ENCODE results near the gene PROM1. TPM values are rescaled to one million over a fixed set of nuclear protein-coding genes. Genes with fewer than 3 reads are reported as not detected.

PROM1 gene
- total RNA-seq, 1 donor from 2014 or later = 0.93 TPM

DNA sequence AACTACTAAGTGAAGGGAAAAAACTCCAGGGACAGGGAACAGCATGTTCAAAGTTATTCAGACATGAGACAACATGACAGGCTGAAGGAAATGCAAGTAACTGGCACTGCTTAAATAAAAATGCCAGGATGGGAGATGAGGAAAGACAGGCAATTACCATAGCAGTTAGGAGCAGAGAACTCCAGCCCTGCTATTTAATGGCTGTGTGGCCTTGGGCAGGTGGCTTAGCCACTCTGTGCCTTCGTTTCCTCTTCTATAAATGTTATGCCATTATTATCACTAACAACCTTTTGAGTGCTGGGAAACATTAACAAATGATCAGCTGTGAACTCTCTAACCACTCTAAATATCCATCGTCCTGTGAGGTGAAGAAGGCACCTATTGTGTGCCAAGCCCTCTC, 32.7 kb downstream of the PROM1 start:
- TF ChIP-seq, protein P1, sequence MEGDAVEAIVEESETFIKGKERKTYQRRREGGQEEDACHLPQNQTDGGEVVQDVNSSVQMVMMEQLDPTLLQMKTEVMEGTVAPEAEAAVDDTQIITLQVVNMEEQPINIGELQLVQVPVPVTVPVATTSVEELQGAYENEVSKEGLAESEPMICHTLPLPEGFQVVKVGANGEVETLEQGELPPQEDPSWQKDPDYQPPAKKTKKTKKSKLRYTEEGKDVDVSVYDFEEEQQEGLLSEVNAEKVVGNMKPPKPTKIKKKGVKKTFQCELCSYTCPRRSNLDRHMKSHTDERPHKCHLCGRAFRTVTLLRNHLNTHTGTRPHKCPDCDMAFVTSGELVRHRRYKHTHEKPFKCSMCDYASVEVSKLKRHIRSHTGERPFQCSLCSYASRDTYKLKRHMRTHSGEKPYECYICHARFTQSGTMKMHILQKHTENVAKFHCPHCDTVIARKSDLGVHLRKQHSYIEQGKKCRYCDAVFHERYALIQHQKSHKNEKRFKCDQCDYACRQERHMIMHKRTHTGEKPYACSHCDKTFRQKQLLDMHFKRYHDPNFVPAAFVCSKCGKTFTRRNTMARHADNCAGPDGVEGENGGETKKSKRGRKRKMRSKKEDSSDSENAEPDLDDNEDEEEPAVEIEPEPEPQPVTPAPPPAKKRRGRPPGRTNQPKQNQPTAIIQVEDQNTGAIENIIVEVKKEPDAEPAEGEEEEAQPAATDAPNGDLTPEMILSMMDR (IDR thresholded peaks at IDR 0.05) = no peak
- Histone ChIP-seq H3K27me3 (peaks cover 9% of the 10 kb centered on the region), H3K4me3 (no peak overlapping the region), H3K4me1 (no peaks in the 10 kb centered on the region), H3K27ac (no peak overlapping the region), H3K9me3 (no peaks in the 10 kb centered on the region), H3K36me3 (no peaks in the 10 kb centered on the region)
- DNase-seq (no peak), ATAC-seq (no peak)
- intact Hi-C loops (cut with DNase I) = no loop called here

GRCh38 chr4:16050669-16051068, 33.2 kb downstream of the PROM1 start:
- H3K36me3 ChIP-seq = no peaks in the 10 kb centered on the region
- TF ChIP-seq, protein P1 (IDR thresholded peaks at IDR 0.05) = no peak
- H3K4me1 ChIP-seq = no peaks in the 10 kb centered on the region
- H3K27me3 ChIP-seq = peaks cover 9% of the 10 kb centered on the region
- ATAC-seq (no peak), DNase-seq (no peak)
- H3K4me3 ChIP-seq = no peak overlapping the region
- intact Hi-C loops (cut with DNase I) = no loop called here
- H3K9me3 ChIP-seq = no peaks in the 10 kb centered on the region
- H3K27ac ChIP-seq = no peak overlapping the region

DNA sequence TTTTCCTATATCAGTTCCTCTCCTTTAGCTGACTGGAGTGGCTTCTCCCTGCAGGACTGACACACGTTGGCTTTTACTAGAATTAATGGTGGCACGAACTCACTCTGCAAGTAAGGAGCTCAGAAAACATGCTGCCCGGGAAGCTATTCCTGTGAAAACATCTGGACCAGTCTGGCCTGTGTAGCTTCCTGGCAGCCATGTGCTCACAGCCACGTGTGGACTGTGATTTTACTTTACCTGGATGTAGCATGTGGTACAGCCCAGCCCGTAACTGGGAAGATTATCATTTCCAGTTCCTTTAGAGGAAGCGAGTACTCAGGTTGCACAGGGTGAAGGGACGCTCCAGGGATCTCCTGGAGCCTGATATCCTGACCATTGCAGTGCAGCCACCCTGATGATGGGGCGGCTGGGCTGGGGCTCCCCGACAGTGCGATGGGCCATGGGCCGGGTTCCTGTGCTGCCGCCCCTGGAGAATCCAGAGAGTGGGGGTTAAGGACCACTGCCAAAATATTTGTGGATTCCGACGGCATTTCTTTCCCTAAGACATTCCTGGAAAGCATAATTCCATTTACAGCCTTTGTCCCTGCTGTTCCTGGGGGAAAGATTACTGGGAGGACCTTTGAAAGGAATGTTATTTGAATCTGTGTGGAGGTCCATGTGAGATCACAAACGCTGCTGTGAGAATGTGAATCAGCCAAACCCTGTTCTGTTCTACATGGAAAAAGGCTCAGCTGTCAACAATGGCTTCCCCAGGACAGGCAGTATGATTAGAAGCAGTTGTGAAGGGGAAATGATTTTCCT, 35.0 kb downstream of the PROM1 start:
- TF ChIP-seq, protein P1 (IDR thresholded peaks at IDR 0.05) = no peak
- intact Hi-C loops (cut with DNase I) = no loop called here
- ATAC-seq = no peak
- Histone ChIP-seq H3K4me3 (no peak overlapping the region), H3K9me3 (no peaks in the 10 kb centered on the region), H3K36me3 (no peaks in the 10 kb centered on the region), H3K27me3 (peaks cover 9% of the 10 kb centered on the region), H3K27ac (no peak overlapping the region), H3K4me1 (no peaks in the 10 kb centered on the region)
- DNase-seq = no peak

- Histone ChIP-seq H3K4me1 (no peaks in the 10 kb centered on the region), H3K27me3 (peaks cover 9% of the 10 kb centered on the region), H3K9me3 (no peaks in the 10 kb centered on the region), H3K36me3 (no peaks in the 10 kb centered on the region), H3K27ac (no peak overlapping the region), H3K4me3 (no peak overlapping the region)
- DNase-seq (no peak), ATAC-seq (no peak)
- intact Hi-C loops (cut with DNase I) = no loop called here
- TF ChIP-seq, protein P1 (IDR thresholded peaks at IDR 0.05) = no peak
Measured at GRCh38 chr4:16045687-16046086, 38.1 kb downstream of the PROM1 start.

DNA sequence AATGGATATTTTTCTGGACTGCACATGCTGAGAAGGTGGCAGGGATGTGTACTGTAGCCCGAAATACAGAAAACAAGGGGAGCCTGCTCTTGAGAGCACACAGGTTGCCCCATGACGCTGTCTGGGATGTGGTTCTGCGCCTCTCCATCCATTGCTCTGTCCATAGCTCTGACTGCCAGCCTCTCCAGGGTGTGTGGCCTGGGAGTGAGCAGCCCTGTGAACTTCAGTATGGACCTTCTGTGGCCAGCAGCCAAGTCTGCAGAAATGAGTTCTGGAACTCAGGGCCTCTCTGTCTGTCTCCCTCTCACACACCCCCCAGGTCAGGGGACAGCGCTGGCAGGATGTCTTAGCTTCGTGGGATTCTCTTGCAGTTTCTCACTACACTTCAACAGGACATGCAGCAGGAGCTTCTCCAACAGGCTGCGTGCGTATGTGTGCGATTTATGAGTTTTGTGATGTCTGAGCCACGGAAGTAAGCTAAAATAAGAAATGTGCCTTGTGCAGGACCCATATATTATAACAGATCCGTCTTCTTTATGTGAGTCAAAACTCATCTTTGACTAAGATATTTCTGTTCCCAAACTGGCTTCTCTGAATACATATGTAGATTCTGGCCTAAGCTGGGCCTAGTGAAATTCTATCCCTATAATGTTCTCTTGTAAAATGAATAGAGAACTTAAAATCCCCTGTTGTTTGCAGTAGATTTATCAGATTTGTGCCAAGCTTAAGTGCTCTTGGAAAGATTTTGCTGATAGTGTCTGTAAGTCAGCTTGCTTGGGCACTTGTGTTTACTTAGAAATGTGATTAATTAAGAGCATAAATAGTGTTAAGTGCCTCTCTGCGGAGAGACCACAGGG, 40.0 kb downstream of the PROM1 start:
- Histone ChIP-seq H3K27ac (no peak overlapping the region), H3K4me1 (no peaks in the 10 kb centered on the region), H3K9me3 (no peaks in the 10 kb centered on the region), H3K4me3 (no peak overlapping the region), H3K36me3 (no peaks in the 10 kb centered on the region), H3K27me3 (peaks cover 9% of the 10 kb centered on the region)
- DNase-seq (no peak), ATAC-seq (peak; percentile 38)
- intact Hi-C loops (cut with DNase I) = no loop called here
- TF ChIP-seq, protein P1 (IDR thresholded peaks at IDR 0.05) = no peak

Measured in upper lobe of right lung (tissue), 1 donor.